AG10803 (cell line): ENCODE measurements around the gene CCNH.

Experiments
- DNase-seq: peaks from one replicate; pipeline ENCODE4 v3.0.0; 2010; ENCODE audit warnings: low read depth
- H3K4me3 ChIP-seq: 2 replicates; pipeline ENCODE4 v1.5.1; 2011; ENCODE audit warnings: mild to moderate bottlenecking, low read length, control low read depth
- CTCF ChIP-seq: conservative IDR thresholded peaks from 2 replicates; pipeline ENCODE4 v1.5.1; 2011; ENCODE audit warnings: mild to moderate bottlenecking, low read length, control low read depth, inconsistent platforms

Gene CCNH

GRCh38 chr5:87389296-87390034 lies 23.3 kb downstream of the CCNH start:
- DNase-seq, result no peak
- TF ChIP-seq CTCF, result no peak
- no peak overlapping the region for H3K4me3 ChIP-seq

- H3K4me3 ChIP-seq, result no peak overlapping the region
- TF ChIP-seq CTCF, result no peak
- no peak for DNase-seq
Observed at GRCh38 chr5:87388129-87388528, 24.6 kb downstream of the CCNH start.

GRCh38 chr5:87385802-87386201 lies 26.9 kb downstream of the CCNH start:
- DNase-seq, result no peak
- no peak for TF ChIP-seq CTCF
- no peak overlapping the region for H3K4me3 ChIP-seq

GRCh38 chr5:87383216-87383615 lies 29.5 kb downstream of the CCNH start:
- no peak for TF ChIP-seq CTCF
- peak; percentile 40 for DNase-seq
- H3K4me3 ChIP-seq, result no peak overlapping the region

GRCh38 chr5:87382224-87382623 lies 30.5 kb downstream of the CCNH start:
- DNase-seq, result no peak
- no peak for TF ChIP-seq CTCF
- H3K4me3 ChIP-seq, result no peak overlapping the region

GRCh38 chr5:87372705-87373104 lies 40.0 kb downstream of the CCNH start:
- no peak for TF ChIP-seq CTCF
- H3K4me3 ChIP-seq, result no peak overlapping the region
- no peak for DNase-seq

- no peak for DNase-seq
- no peak for TF ChIP-seq CTCF
Observed at GRCh38 chr5:87369431-87369830, 43.3 kb downstream of the CCNH start.

More at GRCh38 chr5:87369431-87369830, 43.3 kb downstream of the CCNH start:
- no peak overlapping the region for H3K4me3 ChIP-seq
